Trophoblast cell (in vitro differentiated cells and primary cell): ENCODE measurements around the gene KIF25.
A peak's percentile ranks its signal among the peaks of the same experiment; 100 is the strongest.

Experiments used
- DNase-seq, 2 donors: peaks; one replicate each; pipeline ENCODE4 v3.0.0-alpha.2; 2016
- H2AFZ ChIP-seq: 2 replicates; pipeline ENCODE4 v1.6.1; 2013; ENCODE audit warnings: low read length, moderate library complexity, mild to moderate bottlenecking; ENCODE audit not compliant: insufficient read depth, poor library complexity
- H2AK5ac ChIP-seq: 2 replicates; pipeline ENCODE4 v1.6.1; 2013; ENCODE audit warnings: mild to moderate bottlenecking, low read length
- H2BK120ac ChIP-seq: 2 replicates; pipeline ENCODE4 v1.6.1; 2013; ENCODE audit warnings: low read length, mild to moderate bottlenecking, moderate library complexity; ENCODE audit not compliant: insufficient read depth, poor library complexity
- H2BK12ac ChIP-seq: 2 replicates; pipeline ENCODE4 v1.6.1; 2013; ENCODE audit warnings: mild to moderate bottlenecking, low read length, moderate library complexity
- H2BK5ac ChIP-seq: 2 replicates; pipeline ENCODE4 v1.6.1; 2013; ENCODE audit warnings: low read length, low read depth, moderate library complexity, mild to moderate bottlenecking; ENCODE audit not compliant: poor library complexity
- H3K14ac ChIP-seq: 2 replicates; pipeline ENCODE4 v1.6.1; 2013; ENCODE audit warnings: mild to moderate bottlenecking, low read length
- H3K18ac ChIP-seq: 2 replicates; pipeline ENCODE4 v1.6.1; 2013; ENCODE audit warnings: mild to moderate bottlenecking, low read length
- H3K23ac ChIP-seq: 2 replicates; pipeline ENCODE4 v1.6.1; 2013; ENCODE audit warnings: low read length
- H3K27ac ChIP-seq: 2 replicates; pipeline ENCODE4 v1.5.1; 2013; ENCODE audit warnings: low read depth, mild to moderate bottlenecking, inconsistent platforms, low read length, moderate library complexity
- H3K27me3 ChIP-seq: 2 replicates; pipeline ENCODE4 v1.6.1; 2013; ENCODE audit warnings: inconsistent platforms, mild to moderate bottlenecking, low read length, moderate library complexity; ENCODE audit not compliant: insufficient read depth
- H3K36me3 ChIP-seq, 2 experiments: 1 replicate in 1 of 2; 2 replicates in 1 of 2; pipeline ENCODE4 v1.6.1; 2013; ENCODE audit warnings: low read length in 2 of 2, mild to moderate bottlenecking in 2 of 2, moderate library complexity in 1 of 2; ENCODE audit not compliant: insufficient read depth in 2 of 2, control insufficient read depth in 1 of 2
- H3K4ac ChIP-seq: 2 replicates; pipeline ENCODE4 v1.6.1; 2013; ENCODE audit warnings: low read depth, mild to moderate bottlenecking, low read length, moderate library complexity
- H3K4me1 ChIP-seq, 2 experiments: 1 replicate in 1 of 2; 2 replicates in 1 of 2; pipeline ENCODE4 v1.6.1; 2013; ENCODE audit warnings: low read length in 2 of 2, mild to moderate bottlenecking in 2 of 2, moderate library complexity in 1 of 2; ENCODE audit not compliant: insufficient read depth in 2 of 2, control insufficient read depth in 1 of 2
- H3K4me2 ChIP-seq: 2 replicates; pipeline ENCODE4 v1.6.1; 2013; ENCODE audit warnings: inconsistent platforms, mild to moderate bottlenecking, low read length, moderate library complexity
- H3K4me3 ChIP-seq: 2 replicates; pipeline ENCODE4 v1.5.1; 2013; ENCODE audit warnings: mild to moderate bottlenecking, low read depth, low read length, inconsistent platforms
- H3K79me1 ChIP-seq: one replicate; pipeline ENCODE4 v1.6.1; 2013; ENCODE audit warnings: low read length
- H3K79me2 ChIP-seq: 2 replicates; pipeline ENCODE4 v1.6.1; 2013; ENCODE audit warnings: low read length, mild to moderate bottlenecking; ENCODE audit not compliant: control insufficient read depth, insufficient read depth, poor library complexity
- H3K9ac ChIP-seq: 2 replicates; pipeline ENCODE4 v1.6.1; 2013; ENCODE audit warnings: mild to moderate bottlenecking, low read length
- H3K9me3 ChIP-seq: 2 replicates; pipeline ENCODE4 v1.6.1; 2013; ENCODE audit warnings: low read depth, mild to moderate bottlenecking, control low read depth, inconsistent platforms, low read length; ENCODE audit not compliant: insufficient read depth
- H4K12ac ChIP-seq: 2 replicates; pipeline ENCODE4 v1.6.1; 2013; ENCODE audit warnings: low read depth, mild to moderate bottlenecking, low read length, moderate library complexity
- H4K8ac ChIP-seq: 2 replicates; pipeline ENCODE4 v1.6.1; 2013; ENCODE audit warnings: low read depth, mild to moderate bottlenecking, low read length, moderate library complexity
- H4K91ac ChIP-seq: one replicate; pipeline ENCODE4 v1.6.1; 2013; ENCODE audit warnings: low read depth, mild to moderate bottlenecking, low read length, moderate library complexity
- WGBS: extraction: QIAGEN DNeasy Blood & Tissue Kit; methylation state at CpG from one replicate; pipeline ENCODE4 v1.1.7; 2013; ENCODE audit warnings: missing lambda C conversion rate; ENCODE audit not compliant: insufficient read length, insufficient coverage; ENCODE audit errors: extremely low coverage; 5-methylcytosine and 5-hydroxymethylcytosine counted together

Gene KIF25

GRCh38 chr6:167996424-167997199 lies 859 bp upstream of the KIF25 start:
- H3K9ac ChIP-seq: no peak overlapping the region
- H2BK5ac ChIP-seq: no peak overlapping the region
- no peak overlapping the region for H3K4me3 ChIP-seq
- H4K91ac ChIP-seq: no peak overlapping the region
- H3K23ac ChIP-seq: no peak overlapping the region
- H3K4me2 ChIP-seq: peak overlapping the region; percentile 37
- no peak overlapping the region for H3K27ac ChIP-seq
- no peak overlapping the region for H3K18ac ChIP-seq
- H3K79me1 ChIP-seq: no peaks in the 10 kb centered on the region
- no peak overlapping the region for H3K14ac ChIP-seq
- H2AFZ ChIP-seq: no peak overlapping the region
- H2AK5ac ChIP-seq: no peak overlapping the region
- no peaks in the 10 kb centered on the region for H3K4me1 ChIP-seq
- peaks cover 2% of the 10 kb centered on the region for H3K9me3 ChIP-seq
- H3K4ac ChIP-seq: no peak overlapping the region
- no peaks in the 10 kb centered on the region for H3K27me3 ChIP-seq
- no peak overlapping the region for H4K12ac ChIP-seq
- no peak overlapping the region for H4K8ac ChIP-seq
- no peak overlapping the region for H2BK120ac ChIP-seq
- H3K79me2 ChIP-seq: no peaks in the 10 kb centered on the region
- no CpG with 5 or more reads among the region's 43 CpGs for WGBS
- no peak for DNase-seq
- H2BK12ac ChIP-seq: no peak overlapping the region
- no peaks in the 10 kb centered on the region for H3K36me3 ChIP-seq

GRCh38 chr6:167998215-167998614 lies 744 bp downstream of the KIF25 start:
- H2AFZ ChIP-seq: no peak overlapping the region
- H4K91ac ChIP-seq: no peak overlapping the region
- no peak overlapping the region for H3K4me2 ChIP-seq
- no peak overlapping the region for H3K4me3 ChIP-seq
- no peak overlapping the region for H2BK5ac ChIP-seq
- no peak overlapping the region for H2BK12ac ChIP-seq
- H3K27me3 ChIP-seq: no peaks in the 10 kb centered on the region
- H3K14ac ChIP-seq: no peak overlapping the region
- H3K9ac ChIP-seq: no peak overlapping the region
- no peak overlapping the region for H4K12ac ChIP-seq
- H3K18ac ChIP-seq: no peak overlapping the region
- DNase-seq: no peak
- no peaks in the 10 kb centered on the region for H3K79me2 ChIP-seq
- no peak overlapping the region for H2AK5ac ChIP-seq
- H3K4me1 ChIP-seq: no peaks in the 10 kb centered on the region
- H3K4ac ChIP-seq: no peak overlapping the region
- H2BK120ac ChIP-seq: no peak overlapping the region
- no peak overlapping the region for H4K8ac ChIP-seq
- no peak overlapping the region for H3K23ac ChIP-seq
- no peak overlapping the region for H3K27ac ChIP-seq
- no peaks in the 10 kb centered on the region for H3K36me3 ChIP-seq
- H3K9me3 ChIP-seq: peaks cover 2% of the 10 kb centered on the region
- H3K79me1 ChIP-seq: no peaks in the 10 kb centered on the region
- WGBS: no CpG with 5 or more reads among the region's 5 CpGs

DNA sequence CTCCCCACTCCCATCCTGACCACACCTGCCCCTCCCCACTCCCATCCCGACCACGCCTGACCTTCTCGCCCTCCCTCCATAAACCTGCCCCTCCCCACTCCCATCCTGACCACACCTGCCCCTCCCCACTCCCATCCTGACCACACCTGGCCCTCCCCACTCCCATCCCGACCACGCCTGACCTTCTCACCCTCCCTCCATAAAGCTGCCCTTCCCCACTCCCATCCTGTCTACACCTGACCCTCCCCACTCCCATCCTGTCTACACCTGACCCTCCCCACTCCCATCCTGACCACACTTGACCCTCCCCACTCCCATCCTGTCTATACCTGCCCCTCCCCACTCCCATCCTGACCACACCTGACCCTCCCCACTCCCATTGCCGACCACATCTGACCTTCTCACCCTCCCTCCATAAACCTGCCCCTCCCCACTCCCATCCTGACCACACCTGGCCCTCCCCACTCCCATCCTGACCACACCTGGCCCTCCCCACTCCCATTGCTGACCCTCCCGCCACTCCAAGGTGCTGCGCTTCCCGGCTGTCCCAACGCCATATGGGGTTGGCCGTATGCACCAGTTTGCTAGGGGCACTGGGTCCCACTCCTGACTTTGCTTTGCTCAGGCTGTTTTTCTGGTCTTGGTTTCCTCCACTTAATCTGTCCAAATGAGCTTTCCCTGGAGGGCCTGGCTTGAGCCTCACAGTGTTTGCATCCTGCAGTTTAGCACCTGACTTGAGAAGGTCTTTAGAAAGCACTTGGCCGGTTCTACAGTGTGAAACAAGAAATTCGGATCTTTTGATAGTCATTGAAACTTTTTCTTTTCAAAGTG lies 2.9 kb downstream of the KIF25 start:
- Histone ChIP-seq H2AFZ (no peak overlapping the region), H2BK120ac (no peak overlapping the region), H3K9me3 (peaks cover 6% of the 10 kb centered on the region), H3K36me3 (no peaks in the 10 kb centered on the region), H3K4ac (no peak overlapping the region), H3K4me1 (no peaks in the 10 kb centered on the region), H3K79me1 (no peaks in the 10 kb centered on the region), H2BK5ac (no peak overlapping the region), H4K91ac (no peak overlapping the region), H3K27me3 (no peaks in the 10 kb centered on the region), H3K23ac (no peak overlapping the region), H3K14ac (no peak overlapping the region), H3K79me2 (no peaks in the 10 kb centered on the region), H3K18ac (no peak overlapping the region), H4K12ac (no peak overlapping the region), H4K8ac (no peak overlapping the region), H3K4me2 (no peak overlapping the region), H3K4me3 (peak overlapping the region; percentile 43), H3K9ac (no peak overlapping the region), H2BK12ac (no peak overlapping the region), H2AK5ac (no peak overlapping the region), H3K27ac (no peak overlapping the region)
- WGBS: no CpG with 5 or more reads among the region's 13 CpGs
- DNase-seq: no peak

DNA sequence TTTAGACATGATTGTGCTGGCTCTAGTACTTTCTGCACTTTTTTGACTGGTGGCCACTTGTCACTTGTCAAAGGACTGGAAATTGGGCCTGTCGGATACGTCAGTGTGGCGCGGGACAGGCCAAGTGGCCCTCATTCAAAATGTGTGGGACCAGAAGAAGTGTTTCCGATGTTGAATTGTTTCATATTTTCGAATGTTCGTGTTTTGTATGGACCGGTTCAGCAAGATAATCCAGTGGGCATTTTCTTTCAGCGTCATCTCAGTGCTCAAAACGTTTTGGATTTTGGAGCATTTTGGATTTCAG lies 3.5 kb downstream of the KIF25 start:
- Histone ChIP-seq H2BK12ac (no peak overlapping the region), H3K4me3 (no peak overlapping the region), H2BK120ac (no peak overlapping the region), H3K27me3 (no peaks in the 10 kb centered on the region), H2BK5ac (no peak overlapping the region), H3K79me1 (no peaks in the 10 kb centered on the region), H3K79me2 (no peaks in the 10 kb centered on the region), H3K4me2 (no peak overlapping the region), H3K23ac (no peak overlapping the region), H4K91ac (no peak overlapping the region), H3K4me1 (no peaks in the 10 kb centered on the region), H3K36me3 (no peaks in the 10 kb centered on the region), H4K8ac (no peak overlapping the region), H3K9me3 (peaks cover 6% of the 10 kb centered on the region), H3K4ac (no peak overlapping the region), H4K12ac (no peak overlapping the region), H3K9ac (no peak overlapping the region), H2AFZ (no peak overlapping the region), H3K18ac (no peak overlapping the region), H3K27ac (no peak overlapping the region), H2AK5ac (no peak overlapping the region), H3K14ac (no peak overlapping the region)
- no CpG with 5 or more reads among the region's 10 CpGs for WGBS
- DNase-seq: no peak
